Thyroid gland (tissue), 4 donors: ENCODE measurements around the gene RMND5A.

Experiments used
- POLR2A ChIP-seq, 2 donors: fragments of 450-650 bp; IDR thresholded peaks; one replicate each; pipeline ENCODE4 v1.6.1; 2017; ENCODE audit warnings: antibody characterized with exemption in 2 of 2, mild to moderate bottlenecking in 2 of 2, moderate library complexity in 1 of 2
- TF ChIP-seq, protein P1 (sequence below), 6 experiments: fragments of 200-600 bp in 3 of 6; fragments of 450-650 bp in 3 of 6; sonication (generic) in 3 of 6; IDR thresholded peaks; one replicate each; pipeline ENCODE4 v1.5.1; 2016 to 2019; ENCODE audit warnings: antibody characterized with exemption in 6 of 6, mild to moderate bottlenecking in 2 of 6, inconsistent platforms in 1 of 6, moderate library complexity in 1 of 6

DNA sequence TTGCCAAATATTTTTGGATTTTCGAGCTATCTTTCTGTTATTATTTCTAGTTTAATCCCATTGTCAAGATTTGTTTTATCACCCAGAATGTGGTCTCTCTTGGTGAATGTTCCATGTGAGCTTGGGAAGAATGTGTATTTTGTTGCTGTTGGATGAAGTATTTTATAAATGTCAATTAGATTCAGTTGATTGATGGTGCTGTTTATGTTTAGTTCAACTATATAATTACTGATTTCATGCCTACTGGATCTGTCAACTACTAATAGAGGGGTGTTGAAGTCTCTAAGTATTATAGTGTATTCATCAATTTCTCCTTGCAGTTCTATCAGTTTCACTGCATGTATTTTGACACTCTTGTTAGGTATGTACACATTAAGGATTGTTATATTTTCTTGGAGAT is 34.7 kb upstream of the RMND5A start:
- TF ChIP-seq, protein P1, sequence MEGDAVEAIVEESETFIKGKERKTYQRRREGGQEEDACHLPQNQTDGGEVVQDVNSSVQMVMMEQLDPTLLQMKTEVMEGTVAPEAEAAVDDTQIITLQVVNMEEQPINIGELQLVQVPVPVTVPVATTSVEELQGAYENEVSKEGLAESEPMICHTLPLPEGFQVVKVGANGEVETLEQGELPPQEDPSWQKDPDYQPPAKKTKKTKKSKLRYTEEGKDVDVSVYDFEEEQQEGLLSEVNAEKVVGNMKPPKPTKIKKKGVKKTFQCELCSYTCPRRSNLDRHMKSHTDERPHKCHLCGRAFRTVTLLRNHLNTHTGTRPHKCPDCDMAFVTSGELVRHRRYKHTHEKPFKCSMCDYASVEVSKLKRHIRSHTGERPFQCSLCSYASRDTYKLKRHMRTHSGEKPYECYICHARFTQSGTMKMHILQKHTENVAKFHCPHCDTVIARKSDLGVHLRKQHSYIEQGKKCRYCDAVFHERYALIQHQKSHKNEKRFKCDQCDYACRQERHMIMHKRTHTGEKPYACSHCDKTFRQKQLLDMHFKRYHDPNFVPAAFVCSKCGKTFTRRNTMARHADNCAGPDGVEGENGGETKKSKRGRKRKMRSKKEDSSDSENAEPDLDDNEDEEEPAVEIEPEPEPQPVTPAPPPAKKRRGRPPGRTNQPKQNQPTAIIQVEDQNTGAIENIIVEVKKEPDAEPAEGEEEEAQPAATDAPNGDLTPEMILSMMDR (IDR thresholded peaks at IDR 0.05), result no peak
- TF ChIP-seq POLR2A (IDR thresholded peaks at IDR 0.05), result no peak
